K562 (cell line): ENCODE results near the gene LXN.

Source experiments
- CEBPB ChIP-seq: fragments of 450-650 bp; IDR thresholded peaks from 2 replicates; pipeline ENCODE4 v1.6.1; 2016; ENCODE audit warnings: missing genetic modification characterization, missing compliant biosample characterization
- DPF2 ChIP-seq: fragments of 450-650 bp; IDR thresholded peaks from 2 replicates; pipeline ENCODE4 v1.6.1; 2016
- EZH2 ChIP-seq: IDR thresholded peaks from 2 replicates; pipeline ENCODE4 v1.6.1; 2012; ENCODE audit warnings: low read depth, mild to moderate bottlenecking, inconsistent platforms, low read length, borderline replicate concordance
- NR2C2 ChIP-seq, 2 experiments: fragments of 200-800 bp in 1 of 2; sonication (Bioruptor generic) in 1 of 2; sonication (generic) in 1 of 2; formaldehyde crosslinking in 1 of 2; IDR thresholded peaks; 2 replicates each; pipeline versions ENCODE4 v1.6.1 to v1.8.0; 2016 to 2022; ENCODE audit warnings: mild to moderate bottlenecking in 1 of 2, missing compliant biosample characterization in 1 of 2, missing genetic modification characterization in 1 of 2, missing genetic modification reagents in 1 of 2
- YY1 ChIP-seq, 3 experiments: IDR thresholded peaks; 2 replicates each; pipeline ENCODE4 v1.6.1; 2011; ENCODE audit warnings: low read length in 2 of 3, mild to moderate bottlenecking in 2 of 3, moderate library complexity in 2 of 3, borderline replicate concordance in 1 of 3, control low read depth in 1 of 3, low read depth in 1 of 3; ENCODE audit not compliant: insufficient read depth in 3 of 3, insufficient replicate concordance in 2 of 3, control insufficient read depth in 1 of 3, insufficient read length in 1 of 3; ENCODE audit errors: extremely low read depth in 1 of 3
- ZFP36 ChIP-seq: fragments of 150-350 bp; IDR thresholded peaks from 2 replicates; pipeline ENCODE4 v1.6.1; 2018; ENCODE audit warnings: low read length, low read depth; ENCODE audit not compliant: partially characterized antibody
- ZNF24 ChIP-seq: fragments of 450-650 bp; IDR thresholded peaks from 2 replicates; pipeline ENCODE4 v1.6.1; 2016
- TF ChIP-seq, protein P1 (sequence below), 2 experiments: IDR thresholded peaks; 2 replicates each; pipeline ENCODE4 v1.6.1; 2012; ENCODE audit warnings: improper control_type of control experiment in 2 of 2, low read depth in 2 of 2, low read length in 2 of 2, borderline replicate concordance in 1 of 2

DNA sequence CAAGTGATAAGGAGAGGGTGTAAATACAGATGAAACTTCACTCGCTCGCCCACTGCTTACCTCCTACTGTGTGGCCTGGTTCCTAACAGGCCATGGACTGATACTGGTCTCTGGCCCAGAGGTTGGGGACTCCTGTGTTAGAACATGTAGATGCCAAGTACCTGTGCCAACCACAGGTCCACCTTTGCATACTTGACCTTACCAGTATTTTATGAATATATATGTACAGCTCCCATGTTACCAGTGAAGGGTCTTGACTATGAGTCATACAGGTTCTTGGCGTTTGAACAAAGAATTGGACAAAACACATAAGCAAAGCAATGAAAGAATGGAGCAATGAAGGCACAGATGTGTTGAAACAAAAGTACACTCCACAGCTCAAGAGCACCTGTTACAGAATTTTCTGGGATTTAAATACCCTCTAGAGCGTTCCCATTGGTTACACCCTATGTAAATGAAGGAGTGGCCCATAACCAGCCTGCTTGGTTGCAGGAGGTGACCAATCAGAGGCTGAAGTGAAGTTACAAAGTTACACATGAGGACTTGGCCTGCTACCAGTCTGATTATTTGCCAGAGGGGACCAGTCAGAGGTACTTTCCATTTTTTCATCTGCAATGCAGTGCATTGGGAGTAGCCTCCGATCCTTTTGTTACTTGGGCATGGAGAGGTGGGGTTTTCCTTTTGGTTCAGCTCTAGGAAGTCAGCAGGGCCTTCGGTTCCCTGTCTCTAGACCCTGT lies 29.8 kb downstream of the LXN start:
- TF ChIP-seq ZFP36 (no peak), DPF2 (no peak), YY1 (IDR thresholded peaks at IDR 0.05; ENCODE audit: borderline replicate concordance in 1 of 3, control insufficient read depth in 1 of 3, extremely low read depth in 1 of 3, insufficient read depth in 3 of 3, insufficient read length in 1 of 3, insufficient replicate concordance in 2 of 3, low read depth in 1 of 3, low read length in 2 of 3) (no peak), EZH2 (no peak), CEBPB (no peak; the same call in 1 of the 2 replicates), ZNF24 (no peak), NR2C2 (CRISPR knock-in tag; IDR thresholded peaks at IDR 0.05) (no peak), NR2C2 (tag; IDR thresholded peaks at IDR 0.05) (no peak)
- TF ChIP-seq, protein P1, sequence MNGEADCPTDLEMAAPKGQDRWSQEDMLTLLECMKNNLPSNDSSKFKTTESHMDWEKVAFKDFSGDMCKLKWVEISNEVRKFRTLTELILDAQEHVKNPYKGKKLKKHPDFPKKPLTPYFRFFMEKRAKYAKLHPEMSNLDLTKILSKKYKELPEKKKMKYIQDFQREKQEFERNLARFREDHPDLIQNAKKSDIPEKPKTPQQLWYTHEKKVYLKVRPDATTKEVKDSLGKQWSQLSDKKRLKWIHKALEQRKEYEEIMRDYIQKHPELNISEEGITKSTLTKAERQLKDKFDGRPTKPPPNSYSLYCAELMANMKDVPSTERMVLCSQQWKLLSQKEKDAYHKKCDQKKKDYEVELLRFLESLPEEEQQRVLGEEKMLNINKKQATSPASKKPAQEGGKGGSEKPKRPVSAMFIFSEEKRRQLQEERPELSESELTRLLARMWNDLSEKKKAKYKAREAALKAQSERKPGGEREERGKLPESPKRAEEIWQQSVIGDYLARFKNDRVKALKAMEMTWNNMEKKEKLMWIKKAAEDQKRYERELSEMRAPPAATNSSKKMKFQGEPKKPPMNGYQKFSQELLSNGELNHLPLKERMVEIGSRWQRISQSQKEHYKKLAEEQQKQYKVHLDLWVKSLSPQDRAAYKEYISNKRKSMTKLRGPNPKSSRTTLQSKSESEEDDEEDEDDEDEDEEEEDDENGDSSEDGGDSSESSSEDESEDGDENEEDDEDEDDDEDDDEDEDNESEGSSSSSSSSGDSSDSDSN (IDR thresholded peaks at IDR 0.05; ENCODE audit: borderline replicate concordance in 1 of 2, low read depth in 2 of 2, low read length in 2 of 2): no peak
